ENCODE results near the gene CYFIP1.

Gene CYFIP1

DNA sequence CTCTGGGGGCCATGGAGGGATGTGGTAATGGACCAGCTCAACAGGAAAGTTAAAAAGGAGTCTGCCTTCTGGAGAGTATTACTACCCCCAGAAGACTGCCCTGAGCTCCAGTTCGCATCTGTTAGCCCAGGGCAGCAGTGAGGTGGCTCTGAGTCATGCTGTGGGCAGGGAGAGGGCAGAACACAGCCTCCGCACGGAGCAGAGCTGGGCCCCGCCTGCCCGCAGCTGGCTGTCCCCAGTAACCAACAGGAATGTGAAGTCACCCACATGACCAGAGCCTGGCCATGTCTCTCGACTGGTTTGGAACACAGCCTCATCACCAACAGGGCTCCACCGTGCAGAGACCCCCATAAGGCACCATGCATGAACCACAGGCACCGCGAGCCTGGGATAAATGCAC, 62.1 kb downstream of the CYFIP1 start:
- DNase-seq (ENCODE audit: low read depth in 2 of 2), result no peak

DNA sequence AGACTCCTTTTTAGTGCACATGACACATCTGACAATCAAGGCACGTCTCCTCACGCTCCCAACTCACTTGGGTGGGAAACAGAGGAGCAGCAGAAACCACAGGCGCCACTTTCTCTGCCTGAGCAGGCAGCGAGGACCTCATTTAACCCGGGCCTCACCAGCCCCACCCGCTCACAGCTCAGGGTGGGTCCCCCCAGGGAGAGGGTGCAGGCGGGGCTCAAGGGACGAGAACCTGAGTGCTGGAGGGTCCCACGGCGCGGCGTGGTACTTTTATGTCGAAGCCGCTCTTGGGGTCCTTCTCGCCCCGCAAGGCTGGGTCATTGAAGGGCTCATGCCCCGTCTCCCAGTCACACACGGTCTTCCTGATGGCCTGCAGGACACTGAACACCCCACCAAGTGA, 62.6 kb downstream of the CYFIP1 start:
- DNase-seq (ENCODE audit: low read depth in 2 of 2), result no peak

DNA sequence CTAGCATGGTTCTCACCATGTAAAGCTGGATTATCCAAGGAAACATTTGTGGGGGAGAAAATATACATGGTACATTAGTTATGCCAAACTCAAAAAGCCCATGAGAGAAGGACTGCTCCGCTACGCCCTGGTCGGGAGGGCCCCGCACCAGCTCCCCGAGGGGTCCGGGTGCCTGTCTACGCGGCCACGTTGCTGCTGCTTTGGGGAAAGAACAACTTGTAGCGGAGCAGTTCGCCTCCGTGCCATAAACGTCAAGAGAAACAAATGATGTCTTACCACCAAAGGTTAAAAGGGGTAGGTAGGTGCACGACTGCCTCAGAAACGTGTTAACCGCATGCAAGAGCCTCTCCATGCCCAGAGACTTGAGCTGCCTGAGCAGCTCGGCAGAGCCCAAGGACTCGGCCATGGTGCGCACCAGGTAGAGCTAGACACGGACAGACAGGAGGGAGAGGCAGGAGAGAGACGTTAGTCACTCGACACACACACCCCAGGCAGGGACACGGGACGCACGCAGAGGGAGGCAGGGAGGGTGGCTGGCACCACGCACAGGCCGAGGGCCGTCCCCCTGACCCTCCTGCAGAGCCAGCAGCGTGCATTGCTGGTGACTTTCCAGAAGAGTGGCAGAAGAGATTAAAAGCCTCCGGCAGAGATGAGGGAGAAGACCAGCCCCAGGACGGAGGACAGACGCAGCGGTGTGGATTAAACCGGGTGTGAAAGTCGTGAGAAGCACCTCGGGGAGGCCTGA, 63.4 kb downstream of the CYFIP1 start:
- no peak for DNase-seq (ENCODE audit: low read depth in 2 of 2)

DNA sequence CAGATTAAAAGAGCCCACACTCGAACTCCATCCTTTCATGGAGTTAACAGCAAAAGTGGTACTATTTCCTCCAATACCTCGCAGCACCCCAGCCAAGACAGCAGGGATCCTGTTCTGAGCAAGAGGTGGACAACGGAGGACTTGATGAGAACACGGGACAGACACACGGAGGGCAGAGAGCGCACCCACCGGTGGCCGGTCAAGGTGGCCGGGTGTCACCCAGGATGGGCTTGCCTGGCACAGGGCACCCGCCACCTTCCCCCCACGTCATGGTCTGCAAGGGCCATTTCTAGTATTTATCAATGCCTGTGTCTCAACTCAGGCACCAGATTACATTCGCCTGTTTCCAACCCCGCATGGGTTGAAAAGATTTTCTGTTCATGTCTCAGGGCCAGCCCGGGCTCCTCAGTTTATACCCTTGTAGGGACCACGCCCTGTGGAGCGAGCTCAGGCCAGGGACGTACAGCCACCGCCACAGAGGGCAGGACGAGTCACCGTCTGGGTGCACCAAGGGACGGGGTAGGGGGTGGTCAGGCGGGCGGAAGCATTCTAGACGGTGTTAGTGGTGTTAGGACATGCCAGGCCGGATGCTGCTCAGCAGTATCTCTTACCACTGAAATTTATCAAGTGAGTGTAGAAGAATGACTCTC, 64.2 kb downstream of the CYFIP1 start:
- DNase-seq (ENCODE audit: low read depth in 2 of 2), result no peak

DNA sequence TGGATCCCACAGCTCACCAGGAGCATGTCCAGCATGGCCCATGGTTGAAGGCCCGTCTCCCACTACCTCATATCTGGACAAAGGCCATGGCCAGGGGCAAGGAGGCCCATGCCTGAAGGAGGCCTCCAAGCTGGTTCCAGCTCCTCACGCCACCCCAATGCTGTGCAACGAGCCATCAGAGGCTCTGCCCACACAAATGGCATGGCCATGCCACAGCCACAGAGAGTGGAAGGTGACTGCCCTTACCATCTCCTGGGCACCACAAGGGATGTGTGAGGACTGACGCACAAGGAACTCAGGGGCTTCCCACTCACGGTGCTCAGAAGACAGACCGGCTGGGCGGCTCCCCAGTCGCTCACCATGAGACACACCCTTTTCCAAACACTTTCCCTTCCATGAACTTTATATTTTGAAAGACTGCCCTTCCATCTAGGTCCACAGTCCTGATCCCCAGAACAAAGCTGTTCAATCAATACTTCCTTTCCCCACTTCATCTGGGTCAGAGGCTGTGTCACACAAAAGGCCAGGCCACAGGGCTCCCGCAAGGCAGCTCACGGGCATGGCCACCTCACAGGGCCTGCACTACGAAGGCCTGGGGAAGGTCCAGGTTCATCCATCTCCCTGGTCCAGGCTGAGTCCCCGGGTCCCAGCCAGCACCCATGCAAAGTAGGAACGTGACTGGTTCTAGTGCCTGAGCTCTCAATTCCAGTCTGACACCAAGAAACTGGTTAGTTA, 66.4 kb downstream of the CYFIP1 start:
- DNase-seq (ENCODE audit: low read depth in 2 of 2), result no peak

DNA sequence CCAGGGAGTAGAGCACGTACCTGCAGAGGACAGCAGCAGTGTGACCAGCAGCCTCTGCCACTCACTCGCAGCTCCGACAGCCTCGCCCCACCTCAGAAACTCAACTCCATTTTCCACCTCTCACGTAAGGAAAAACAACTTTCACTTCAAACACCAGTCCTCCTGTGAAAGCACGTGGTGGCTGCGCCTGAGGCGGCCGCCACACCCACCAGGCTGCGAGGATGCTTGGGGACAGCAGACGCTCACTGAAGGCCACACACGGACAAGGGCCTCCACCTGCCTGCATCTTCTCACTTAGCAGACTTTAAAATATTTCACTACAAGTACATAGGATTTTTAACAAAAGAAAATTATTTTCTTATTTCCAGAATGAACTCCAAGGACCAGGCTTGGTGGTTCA, 67.9 kb downstream of the CYFIP1 start:
- no peak for DNase-seq (ENCODE audit: low read depth in 2 of 2)

DNA sequence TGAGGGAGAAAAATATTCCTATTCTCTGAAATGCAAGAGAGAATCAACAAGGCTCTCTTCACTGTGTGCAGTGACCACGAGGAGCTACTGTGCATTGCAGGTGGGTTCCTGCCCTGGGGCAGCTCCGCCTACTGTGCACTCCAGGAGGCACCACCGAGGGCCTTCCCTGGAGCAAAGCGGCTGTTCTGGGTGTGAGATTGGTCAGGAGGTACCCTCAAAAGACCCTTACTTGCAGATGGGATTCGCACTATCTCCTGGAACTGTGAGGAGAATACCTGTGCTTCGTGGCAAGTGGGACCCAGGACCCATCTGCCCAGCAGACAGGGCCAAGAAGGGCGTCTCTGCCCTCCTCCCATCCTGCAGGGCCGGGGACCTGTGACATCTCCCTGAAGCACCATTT, 68.9 kb downstream of the CYFIP1 start:
- DNase-seq (ENCODE audit: low read depth in 2 of 2), result no peak

DNA sequence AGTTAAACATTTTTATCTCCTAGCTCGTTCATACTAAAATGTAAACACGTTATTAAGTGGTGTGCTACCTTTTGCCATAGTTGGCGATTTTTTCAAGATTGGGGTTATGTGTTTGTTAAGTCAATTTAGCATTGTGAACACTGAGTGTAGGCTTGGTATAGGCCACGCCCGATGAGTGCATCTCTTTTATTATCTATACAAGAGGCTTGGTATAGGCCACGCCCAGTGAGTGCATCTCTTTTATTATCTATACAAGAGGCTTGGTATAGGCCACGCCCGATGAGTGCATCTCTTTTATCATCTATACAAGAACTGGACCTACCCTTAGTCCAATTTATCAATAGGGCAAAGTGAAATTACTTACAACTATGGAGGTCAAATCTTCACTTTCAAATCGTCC, 71.3 kb downstream of the CYFIP1 start:
- no peak for DNase-seq (ENCODE audit: low read depth in 2 of 2)

DNA sequence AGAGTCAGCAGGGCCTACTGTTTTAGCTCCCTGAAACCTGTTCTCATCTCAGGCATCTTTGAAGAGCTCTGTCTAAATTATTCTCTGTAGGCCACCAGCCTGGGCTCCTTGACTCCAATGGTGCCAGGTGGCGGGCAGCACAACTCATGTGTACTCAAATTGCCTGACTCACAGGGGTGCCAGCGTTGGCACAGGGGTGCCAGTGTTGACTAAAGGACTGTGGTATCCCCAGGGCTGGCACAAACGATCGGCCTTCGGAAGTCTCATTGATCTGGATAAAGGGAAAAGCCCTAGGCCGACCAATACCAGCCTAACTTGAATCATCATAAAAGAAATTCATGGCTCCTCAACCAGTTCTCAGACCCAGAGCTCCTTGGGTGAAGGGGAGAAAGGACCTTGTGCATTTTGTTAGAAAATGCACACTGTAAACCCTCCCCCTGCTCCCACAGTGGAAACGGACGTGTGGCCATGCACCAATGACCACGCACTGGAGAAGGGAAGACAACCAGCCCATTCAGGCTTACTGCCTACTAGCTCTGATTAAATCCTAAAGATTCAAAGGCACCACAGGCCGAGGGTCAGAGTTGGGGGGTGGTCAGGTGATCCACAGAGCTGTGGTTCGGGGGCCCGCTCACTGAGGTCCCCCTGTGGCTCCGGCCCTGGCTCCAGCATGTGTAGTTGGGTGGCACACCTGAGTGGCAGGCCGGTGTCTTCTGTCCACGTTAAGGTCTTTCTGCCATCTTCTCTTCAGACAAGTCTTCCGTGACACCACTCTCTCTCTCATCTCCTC, 72.8 kb downstream of the CYFIP1 start:
- DNase-seq (ENCODE audit: low read depth in 2 of 2), result no peak

DNA sequence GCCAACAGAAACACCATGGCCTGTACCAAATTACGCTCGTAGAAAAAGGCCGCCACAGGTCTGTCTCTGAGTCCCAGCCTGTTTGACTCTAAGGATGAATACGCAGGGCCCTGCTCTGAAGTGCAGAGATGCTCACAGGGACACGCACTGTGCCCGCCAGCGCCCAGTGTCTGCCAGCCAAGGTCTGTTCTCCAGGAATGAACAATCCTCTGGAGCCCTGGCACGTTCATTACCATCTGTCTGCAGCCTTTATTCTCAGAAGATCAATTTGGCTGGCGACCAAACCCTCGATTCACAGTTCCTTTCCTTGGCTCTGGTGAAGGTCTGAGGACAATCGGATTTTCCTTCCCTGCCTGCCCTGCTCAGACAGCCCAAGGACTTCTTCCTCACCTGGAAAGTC, 75.4 kb downstream of the CYFIP1 start:
- no peak for DNase-seq (ENCODE audit: low read depth in 2 of 2)

DNA sequence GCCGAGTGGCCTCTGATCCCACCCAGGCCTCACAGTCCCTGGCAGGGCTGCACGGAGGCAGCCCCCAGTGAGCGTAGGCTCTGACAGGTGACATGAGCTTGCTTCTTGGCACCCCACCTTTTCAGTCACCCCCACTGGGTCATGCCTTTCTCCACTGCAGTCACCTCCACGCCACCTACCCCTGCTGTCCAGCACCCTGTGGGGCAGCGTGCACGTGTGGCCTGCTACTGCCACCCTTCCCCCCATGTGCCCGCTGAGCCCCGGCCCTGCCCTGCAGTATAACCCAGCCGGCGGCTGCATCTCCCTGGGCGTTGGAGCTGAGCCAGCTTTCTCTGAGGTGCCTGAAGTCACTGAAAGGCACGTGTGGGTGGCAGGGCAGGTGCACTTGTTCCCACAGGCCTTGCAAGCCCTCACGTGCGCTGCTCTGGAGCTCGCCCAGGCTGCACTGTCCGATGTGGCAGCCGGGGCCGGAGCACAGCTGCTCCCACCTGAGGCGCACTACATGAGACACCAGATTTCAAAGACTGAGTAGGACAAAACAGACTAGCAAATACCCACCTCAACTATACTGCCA, 76.1 kb downstream of the CYFIP1 start:
- DNase-seq (ENCODE audit: low read depth in 2 of 2), result no peak

DNA sequence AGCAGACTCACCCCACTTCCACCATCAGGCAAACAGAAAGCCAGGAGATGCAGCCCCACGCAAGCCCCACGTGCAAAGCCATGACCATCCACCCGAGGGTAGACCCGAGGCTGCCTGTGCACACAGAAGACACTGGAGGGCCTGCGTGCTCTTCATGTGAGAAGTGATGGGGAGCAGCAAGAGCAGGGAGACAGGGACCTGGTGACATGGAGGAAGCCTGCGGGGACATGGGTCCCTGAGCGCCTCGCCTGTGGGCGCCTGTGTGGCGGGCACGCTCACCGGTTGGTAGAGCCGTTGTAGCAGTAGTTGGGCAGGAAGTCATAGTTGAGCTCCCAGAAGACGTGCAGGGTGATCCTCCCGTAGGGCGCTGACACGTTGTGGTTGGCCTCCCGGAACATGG, 76.7 kb downstream of the CYFIP1 start:
- no peak for DNase-seq (ENCODE audit: low read depth in 2 of 2)

DNA sequence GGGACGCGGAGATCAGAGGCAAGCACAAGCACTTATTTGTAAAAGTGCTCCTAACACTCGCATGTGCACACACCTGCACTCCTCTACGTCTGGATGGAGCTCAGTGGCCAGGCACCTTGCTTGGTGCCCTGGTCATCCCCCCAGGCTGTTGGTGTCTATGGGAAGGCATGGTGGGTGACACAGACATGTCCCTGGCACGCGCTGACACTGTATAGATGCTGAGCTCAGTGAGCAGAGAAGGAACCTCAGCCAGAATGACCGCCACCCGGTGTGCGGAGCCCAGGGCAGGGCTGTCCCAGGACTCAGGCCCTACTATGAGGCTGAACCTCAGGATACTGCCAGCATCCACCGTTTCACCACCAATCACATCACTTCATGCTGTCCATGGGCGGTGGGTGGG, 77.2 kb downstream of the CYFIP1 start:
- no peak for DNase-seq (ENCODE audit: low read depth in 2 of 2)

DNA sequence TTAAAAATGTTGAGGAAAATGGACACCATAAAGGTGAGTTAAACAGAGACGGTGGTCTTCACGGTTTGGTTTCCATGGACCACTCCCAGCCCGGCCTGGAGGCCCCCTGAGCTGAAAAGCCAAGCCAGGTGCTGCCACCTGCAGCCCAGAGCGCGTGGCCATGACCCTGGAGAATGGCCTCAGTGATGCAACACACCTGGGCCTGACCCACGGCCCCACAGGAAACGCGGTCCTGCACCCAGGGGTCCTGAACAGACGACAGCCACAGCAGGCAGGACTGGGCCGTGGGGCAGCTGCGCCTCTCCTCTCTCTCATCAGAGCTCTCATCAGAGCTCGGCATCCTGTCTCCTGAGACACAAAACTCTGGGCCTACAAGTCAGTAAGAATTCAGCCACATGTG, 77.6 kb downstream of the CYFIP1 start:
- DNase-seq (ENCODE audit: low read depth in 2 of 2), result no peak

DNA sequence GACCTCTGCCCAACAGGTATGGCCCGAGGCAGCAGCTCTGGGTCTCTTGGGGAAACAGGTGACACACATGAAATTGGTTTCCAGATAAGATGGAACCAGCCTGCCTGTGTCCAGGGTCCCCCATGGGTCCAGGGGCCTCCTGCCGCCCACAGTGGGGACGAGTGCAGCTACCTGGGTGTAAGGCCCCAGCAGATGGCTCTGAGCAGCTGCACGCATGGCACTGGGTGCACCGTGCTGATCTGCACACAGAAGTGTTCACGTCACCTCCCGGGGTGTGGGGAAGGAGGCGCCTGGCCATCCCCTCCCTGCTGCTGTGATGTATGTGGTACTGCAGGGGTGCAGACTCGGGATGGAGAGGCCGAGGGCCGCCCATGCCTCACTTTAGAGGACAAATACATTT, 78.1 kb downstream of the CYFIP1 start:
- DNase-seq (ENCODE audit: low read depth in 2 of 2), result no peak

DNA sequence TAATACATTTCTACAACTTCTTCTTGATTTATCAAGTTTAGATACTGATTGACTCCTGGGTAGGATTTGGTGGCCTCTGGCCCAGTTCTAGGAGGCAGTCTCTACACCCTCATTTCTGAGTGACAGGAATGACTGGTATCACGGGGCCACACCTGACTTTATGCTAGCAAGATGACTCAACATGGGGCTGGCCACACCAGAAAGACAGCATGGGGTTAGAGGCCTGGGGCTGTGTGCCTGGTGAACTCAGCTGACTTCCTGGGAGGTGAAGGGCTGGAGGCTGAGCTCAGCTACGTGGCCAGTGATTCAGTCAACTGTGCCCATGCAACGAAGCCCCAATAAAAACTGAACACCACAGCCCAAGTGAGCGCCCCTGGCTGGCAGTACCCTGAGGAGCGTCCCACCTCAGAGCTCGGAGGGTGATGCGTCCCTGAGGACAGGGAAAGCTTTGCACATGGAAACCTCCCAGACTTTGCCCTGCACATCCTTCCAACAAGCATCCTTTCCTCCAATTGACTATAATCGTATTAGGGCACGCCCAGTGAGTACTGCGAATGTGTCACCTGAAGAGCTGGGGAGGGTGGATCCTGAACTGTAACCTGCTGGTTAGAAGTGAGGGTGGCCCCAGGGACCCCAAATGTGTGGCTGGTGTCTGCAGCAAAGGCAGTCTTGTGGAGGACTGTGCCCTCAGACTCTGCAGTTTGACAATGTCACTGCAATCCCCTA, 84.5 kb downstream of the CYFIP1 start:
- DNase-seq (ENCODE audit: low read depth in 2 of 2), result no peak

DNA sequence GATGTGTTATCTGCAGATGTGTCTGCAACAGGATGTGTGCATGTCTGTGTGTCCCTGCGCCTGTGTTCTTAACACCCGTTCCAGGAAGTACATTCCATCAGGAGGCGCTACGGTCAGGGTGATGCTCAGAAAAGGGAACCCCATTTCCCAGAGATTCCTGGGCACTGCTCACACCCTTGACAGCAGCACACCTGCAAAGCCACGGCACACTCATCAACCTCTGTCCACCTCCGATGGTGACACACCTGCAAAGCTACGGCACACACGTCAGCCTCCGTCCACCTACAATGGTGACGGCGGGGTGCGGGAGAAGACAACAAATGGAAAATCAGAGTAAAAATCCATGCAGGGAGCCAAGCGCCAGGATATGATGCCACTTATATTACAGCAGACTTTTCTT, 86.3 kb downstream of the CYFIP1 start:
- no peak for DNase-seq (ENCODE audit: low read depth in 2 of 2)

DNA sequence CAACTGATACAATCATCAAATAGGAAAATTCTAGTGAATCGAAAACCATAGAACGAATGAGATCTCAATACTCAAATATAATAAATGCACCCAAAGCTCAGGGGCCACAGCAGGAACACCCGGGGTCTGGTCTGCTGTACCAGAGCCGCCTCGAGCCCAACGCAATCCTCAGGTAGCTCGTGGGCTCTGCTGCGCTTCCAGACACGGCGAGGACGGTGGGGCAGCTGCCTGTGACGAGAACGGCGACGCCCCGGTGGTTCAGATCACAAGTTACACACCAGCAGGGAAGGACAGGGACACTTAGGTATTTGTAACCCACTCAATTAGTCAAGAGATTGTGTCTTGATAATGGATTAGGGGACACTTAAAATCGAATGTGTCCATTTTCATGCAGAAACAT, 87.1 kb downstream of the CYFIP1 start:
- no peak for DNase-seq (ENCODE audit: low read depth in 2 of 2)

DNA sequence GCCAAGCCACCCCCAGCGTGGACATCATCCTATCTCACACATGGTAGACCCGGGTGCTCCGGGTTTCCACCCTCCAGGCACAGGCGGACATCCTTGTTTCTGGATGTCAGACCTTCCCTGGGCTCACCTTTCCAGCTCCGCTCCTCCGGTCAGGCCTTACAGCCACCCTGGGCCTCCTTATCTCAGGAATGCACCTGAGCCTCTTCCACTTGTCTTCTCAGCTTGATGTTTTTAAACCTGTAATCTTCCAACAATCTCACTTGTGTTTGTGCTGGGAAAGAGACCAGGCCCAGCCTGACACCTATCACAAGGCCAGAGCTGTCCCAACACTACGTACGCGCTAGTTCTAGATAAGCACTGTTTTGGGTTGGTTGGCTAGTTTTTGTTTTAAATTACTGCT, 87.8 kb downstream of the CYFIP1 start:
- no peak for DNase-seq (ENCODE audit: low read depth in 2 of 2)

DNA sequence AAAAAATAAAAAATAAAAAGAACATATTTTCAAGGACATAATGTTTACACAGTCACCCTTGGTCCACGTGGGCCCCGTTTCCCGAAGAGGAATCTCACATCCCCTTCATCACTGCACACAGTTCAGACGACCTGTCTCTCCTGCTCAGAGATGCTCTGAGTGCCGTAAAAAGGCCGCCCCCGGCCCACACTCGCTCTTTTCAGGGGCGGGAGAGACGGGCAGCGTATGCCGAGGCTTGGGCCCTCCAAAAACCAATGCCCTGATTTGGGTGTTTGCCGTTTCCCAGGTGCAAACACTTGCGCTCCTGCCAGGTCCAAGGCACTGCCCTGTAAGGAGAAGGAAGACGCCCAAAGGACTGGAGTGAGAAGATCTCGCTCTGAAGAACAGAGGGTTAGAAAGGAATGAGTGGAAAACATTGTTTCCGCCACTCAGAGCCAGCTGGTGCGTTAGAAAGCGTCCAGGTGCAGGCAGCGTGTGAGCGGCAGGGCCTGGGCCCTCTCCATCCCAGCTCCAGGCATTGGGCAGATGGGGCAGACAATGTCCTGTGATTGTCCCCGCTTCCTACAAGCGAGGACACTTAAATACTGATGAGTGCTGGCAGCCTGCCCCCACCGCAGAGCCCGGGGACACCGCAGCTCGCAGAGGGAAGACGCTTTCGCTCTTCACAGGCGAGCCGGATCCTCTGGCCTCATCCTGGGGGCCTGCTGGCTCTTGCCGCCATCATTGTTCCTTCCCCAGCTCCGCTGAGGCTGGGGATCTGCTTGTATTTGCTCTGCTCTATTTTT, 88.5 kb downstream of the CYFIP1 start:
- DNase-seq (ENCODE audit: low read depth in 2 of 2), result no peak

Measured in stimulated activated CD8-positive, alpha-beta memory T cell treated with anti-CD3 and anti-CD28 coated beads, Interleukin-7, amount 100 ng/mL, for 4 hours (primary cell).